NCI-H1048 (cell line): ENCODE measurements around the gene JUND.
A peak's percentile ranks its signal among the peaks of the same experiment; 100 is the strongest.
"Not testable (repeated sequence)": the region's sequence is repeated elsewhere in the genome, so short reads cannot be mapped to it uniquely, and the experiment has no call there.

ENCODE experiments used
- DNase-seq: peaks from one replicate; lab custom pipeline; 2025; lab: John Stamatoyannopoulos, UW

The JUND gene

DNA sequence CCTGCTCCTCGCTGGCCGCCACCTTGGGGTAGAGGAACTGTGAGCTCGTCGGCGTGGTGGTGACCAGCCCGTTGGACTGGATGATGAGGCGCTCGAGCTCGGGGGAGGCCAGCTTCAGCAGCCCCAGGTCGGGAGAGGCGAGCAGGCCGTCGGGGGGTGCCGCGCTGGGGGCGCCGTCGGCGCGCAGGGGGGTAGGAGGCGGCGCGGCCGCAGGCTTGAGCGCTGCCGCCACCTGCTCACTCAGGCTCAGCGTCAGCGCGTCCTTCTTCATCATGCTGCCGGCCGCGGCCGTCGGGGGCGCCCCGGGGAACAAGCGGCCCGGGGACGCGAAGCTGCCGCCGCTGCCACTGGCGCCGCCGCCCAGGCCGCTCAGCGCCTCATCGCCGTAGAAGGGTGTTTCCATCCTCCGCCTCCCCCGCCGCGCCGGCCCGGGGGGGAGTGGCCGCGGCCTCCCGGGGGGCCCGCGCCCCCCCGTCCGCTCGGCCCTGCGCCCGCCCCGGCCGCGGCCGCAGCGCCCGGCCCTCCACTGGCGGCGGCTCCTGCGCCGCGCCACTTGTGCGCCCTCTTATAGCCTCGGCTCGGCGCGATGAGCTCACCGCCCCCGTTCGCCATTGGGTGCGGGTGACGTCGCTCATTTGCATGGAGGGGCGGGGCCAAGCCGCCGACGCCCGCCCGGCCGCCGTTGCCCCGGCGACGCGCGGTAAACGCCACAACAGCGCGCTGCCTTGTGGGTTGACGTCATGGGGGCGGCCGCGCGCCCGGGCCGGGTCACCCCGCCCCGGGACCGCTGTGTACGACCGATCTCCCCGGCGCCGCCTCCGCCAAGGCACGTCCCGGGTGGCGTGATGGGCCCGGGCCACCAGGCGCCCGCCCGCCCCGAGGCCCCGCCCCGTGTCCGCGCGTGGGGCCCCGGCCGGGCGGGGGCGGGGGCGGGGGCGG, at the start of gene JUND:
TSS of gene JUND (minus strand) at position 541 of the 939 bp plus-strand sequence. CDS start at position 403, 138 bp downstream.
- peak; percentile 92 for DNase-seq

DNA sequence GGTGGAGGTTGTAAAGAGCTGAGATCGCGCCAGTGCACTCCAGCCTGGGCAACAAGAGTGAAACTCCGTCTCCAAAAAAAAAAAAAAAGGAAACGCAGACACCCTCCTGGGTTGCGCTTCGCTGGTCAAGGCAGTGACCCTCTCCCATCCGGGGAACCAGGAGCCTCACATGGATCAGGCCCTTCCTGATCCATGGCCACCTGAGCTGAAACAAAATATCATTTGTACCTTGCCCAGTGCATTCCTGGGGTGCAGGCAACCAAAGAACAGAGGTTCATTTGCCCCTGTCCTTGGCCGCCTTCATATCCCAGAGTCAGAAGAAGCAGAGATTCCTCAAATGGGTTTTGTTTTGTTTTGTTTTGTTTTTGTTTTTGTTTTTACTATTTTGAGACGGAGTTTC, 49.4 kb upstream of the JUND start:
- no peak for DNase-seq

DNA sequence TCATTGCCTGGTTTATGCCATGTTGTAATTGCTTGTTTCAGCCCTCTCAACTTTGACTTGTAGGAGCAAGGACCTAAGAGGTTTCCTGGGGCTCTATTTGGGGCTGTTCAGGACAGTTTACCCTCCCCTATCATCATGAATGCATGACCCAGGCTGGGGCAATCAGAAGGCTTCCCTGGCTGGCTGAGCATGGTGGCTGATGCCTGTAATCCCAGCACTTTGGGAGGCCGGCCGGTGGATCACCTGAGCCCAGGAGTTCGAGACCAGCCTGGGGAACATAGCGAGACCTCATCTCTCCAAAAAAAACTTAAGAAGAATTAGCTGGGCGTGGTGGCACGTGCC, 47.6 kb upstream of the JUND start:
- DNase-seq = no peak

DNA sequence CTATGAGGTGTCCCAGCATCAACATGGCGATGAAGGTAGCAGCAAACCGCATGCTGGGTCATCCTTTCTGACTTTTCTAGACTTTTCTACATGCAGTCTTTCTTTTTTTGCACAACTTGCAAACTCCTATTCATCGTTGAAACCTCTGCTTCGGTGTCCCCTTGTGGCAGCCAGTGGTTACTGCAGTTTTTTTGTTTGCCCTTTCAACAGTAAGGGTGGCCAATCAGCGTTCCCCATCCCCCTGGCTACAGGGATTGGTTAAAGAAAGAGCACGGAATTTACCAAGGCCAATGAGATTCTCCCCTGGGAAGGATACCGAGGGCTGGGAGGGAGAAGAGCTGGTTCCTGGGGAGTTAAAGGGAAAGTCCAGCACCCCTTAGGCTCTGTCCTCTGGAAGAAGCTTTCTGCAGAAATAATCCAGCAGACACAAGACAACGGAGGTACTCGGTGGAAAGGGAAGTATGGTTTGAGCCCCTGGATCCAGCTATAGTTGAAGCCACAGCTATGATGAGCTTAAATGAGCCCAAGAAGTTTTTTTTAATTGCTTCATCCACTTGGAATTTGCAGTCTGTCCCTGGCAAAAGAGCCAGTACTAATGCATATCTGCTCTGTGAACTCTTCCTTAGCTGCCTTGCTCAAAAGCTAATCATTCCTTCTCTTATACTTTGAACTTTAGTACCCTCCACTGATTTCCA, 47.1 kb upstream of the JUND start:
- peak; percentile 93 for DNase-seq

DNA sequence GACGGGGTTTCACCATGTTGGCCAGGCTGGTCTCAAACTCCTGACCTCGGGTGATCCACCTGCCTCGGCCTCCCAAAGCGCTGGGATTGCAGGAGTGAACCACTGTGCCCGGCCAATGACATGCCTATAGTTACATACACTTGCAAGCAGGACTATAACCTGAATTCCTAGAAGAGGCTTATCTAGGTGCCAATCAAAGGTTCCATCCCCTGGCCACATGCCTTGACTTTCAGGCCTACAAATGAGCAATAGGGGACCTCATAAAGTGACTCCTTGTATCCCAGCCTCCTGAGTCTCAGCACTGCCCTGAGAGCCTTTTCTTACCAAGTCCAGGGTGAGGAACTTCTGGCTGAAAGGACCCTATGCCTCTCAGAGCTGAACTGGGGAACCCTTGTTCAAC, 45.4 kb upstream of the JUND start:
- DNase-seq = no peak

DNA sequence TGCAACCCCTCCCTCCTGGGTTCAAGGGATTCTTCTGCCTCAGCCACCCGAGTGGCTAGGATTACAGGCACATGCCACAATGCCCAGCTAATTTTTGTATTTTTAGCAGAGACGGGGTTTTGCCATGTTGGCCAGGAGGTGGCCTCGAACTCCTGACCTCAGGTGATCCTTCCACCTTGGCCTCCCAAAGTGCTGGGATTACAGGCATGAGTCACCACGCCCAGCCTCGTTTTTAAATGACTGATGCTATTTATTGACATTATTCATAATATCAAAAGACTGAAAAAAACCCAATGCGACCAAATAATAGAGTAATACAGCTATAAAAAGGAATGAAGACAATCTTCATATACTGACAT, 42.9 kb upstream of the JUND start:
- DNase-seq = not testable (repeated sequence)

DNA sequence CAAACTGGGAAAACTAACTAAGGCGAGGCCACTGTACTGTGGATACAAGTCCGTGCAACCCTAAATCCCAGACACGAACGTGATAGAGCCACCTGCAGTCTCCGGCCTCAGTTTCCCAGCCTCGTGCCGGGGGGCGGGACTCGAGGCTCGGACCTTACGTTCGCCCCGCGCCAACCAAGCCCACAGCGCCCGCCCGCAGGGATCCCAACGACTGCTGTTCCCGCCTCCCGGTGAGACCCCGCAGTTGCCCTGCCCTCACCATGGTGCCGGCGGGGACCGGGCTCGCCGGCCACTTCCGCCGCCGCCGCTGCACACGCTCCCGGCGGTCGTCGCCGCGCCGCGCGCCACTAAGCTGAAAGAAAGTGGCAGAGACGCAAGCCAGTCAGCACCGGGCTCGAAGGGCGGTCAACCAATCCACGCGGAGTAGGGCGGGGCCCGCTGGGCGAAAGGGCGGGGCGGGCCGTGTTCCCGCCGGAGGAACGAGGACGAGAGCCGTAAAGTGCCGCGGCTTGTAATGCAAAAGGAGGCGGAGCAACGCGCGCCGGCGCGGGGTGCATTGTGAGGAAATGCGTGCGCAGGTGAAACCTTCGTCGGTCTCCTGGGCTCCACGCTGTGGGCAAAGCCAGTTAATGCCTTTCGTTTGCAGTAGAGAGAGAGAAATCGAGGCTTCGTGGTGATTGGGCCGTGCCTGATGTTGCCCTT, 41.5 kb upstream of the JUND start, which contains the start of gene LSM4:
TSS of gene LSM4 (minus strand) at position 318 of the 702 bp plus-strand sequence. CDS start at position 262, 56 bp downstream.
- peak; percentile 95 for DNase-seq

DNA sequence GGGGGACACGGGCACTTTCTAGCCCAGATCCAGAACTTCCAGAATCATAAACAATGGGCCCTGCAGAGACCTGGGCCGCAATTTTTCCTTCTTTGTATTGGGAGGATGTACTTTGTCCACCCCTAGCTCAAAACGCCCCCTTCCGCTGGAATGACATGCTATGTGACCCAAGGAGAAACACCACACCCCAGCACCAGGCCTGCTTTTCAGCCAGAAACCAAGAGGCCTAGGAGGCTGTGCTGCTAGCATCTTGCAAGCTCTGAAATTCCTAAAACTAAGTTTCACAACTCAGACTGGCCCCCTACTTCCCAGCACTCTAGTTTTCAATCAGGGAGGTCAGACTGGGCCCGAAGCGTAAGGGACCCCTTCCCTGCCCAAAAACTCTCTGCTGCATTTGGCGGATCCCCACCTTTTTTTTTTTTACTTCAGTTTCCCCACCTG, 40.9 kb upstream of the JUND start:
- no peak for DNase-seq

DNA sequence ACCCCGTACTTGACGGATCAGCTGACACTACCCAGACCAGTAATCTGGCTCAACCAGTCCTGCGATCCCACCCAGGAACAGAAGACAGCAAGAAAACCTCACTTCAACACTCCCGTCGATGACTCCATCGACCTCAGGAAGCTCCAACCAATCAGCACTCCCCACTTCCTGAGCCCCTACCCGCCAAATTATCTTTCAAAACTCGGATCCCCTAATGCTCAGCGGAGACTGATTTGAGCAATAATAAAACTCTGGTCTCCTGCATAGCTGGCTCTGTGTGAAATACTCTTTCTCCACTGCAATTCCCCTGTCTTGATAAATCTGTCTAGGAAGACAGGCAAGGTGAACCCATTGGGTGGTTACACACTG, 40.3 kb upstream of the JUND start:
- DNase-seq = no peak

DNA sequence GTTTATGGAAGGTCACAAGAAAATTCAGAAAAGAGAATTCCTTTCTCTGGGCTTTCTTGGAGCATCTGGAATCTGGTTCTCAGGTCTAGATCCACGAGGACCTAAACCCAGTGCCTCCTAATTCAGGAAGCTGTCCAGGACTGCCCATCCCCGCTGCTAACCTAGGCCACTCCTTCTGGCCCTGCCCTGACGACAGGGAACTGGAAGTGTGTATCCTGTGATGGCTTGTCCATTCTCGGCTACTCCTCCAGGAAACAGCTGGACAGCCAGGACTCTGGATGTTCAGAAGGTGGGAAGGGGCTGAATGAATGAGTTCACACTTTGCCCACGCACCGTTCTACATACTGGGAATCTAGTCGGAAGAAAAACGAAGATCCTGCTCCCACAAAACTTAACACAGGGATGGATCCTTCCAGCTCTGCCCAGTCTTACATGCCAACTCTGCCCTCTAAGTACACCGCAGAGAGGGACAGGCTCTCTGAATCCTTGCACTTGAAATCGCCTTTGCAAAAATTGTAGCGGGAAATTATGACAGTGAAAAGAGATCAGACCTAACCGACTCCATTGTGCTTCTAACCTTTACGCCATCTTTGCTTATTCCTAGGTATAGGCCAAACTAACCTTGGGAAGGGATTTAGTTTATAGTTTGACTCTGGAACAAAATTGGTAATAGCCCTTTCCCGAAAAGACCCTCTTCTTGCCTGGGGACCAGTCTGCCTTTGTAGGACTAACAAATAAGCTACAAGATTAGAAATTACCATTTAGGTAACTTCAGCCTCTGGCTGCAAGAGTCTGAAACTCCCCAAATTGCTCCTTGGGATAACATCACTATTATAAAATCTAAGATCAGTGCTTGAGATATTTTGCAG, 39.7 kb upstream of the JUND start:
- no peak for DNase-seq

DNA sequence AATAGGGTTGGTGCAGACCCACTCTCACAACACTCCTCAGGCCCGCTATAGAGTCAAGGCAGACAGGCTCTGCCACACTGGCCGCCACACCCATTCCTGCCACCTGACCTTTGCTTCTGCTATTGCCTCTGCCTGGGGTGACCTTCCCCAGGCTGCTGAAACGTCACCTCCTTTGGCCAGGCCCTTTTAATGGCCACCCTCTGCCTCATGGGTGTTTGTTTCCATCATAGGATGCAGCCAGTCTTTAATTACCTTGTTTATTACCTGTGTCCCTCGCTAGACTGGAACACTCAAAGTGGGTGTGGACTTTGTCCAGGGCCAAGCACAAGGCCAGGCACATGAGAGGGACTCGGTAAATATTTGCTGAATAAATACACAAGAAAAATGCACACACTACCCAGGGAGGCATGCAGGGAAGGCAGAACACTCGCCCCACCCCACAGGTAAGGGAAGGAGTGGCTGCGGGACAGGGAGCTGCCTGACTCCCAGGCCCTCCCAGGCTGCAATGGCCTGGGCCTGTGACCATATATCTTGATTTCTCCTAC, 38.2 kb upstream of the JUND start:
- DNase-seq = no peak

DNA sequence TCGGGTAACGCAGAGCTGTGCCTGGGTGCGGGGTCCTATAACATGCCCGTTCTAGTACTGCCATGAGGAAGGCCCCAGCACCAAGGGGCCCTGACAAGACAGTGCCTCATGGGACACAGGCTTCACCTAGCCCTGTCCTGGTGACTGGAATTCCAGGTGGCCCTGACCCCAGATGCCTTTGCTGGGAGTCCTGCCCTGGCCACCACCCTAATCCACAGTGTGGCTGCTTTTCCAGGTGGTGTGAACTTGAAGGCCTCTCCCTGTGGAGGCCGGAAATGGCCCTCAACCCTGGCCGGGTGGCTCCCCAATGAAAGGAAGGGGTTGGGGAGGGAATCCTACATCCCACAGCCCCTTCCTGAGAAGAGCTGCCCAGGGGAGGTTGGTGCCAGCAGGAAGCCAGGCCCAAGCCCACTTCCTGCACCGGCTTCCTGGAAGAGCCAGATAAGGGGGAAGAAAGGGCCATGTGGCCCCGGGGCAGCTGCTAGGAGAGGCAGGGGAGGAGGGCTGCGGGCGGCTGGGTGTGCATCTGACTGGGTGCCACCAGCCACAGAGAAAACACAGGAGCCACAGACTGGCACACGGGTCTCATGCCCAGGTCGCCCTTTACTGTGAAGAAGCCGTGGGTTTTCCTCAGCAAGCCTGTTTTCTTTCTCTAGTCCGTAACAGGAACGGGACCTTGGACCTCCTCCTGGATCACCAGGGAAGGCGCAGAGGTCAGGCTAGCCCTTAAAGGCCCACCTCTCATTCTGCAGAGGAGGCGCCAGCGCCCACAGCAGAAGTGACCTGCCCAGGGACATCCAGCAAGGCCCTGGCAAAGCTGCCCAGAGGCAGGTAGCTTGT, 36.8 kb upstream of the JUND start:
- no peak for DNase-seq

DNA sequence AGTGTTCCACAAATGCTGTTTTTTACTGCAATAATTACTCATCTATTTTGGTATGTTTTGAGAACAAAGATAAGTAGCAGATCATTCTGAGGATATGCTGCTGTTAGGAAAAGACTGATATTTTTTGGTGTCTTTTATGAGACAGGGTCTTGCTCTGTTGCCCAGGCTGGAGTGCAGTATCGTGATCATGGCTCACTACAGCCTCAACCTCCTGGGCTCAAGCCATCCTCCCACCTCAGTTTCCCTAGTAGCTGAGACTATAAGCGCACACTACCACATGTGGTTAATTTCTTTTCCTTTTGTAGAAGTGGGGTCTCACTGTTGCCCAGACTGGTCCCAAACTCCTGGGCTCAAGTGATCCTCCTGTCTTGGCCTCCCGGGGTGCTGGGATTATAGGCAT, 32.0 kb upstream of the JUND start:
- DNase-seq = no peak

DNA sequence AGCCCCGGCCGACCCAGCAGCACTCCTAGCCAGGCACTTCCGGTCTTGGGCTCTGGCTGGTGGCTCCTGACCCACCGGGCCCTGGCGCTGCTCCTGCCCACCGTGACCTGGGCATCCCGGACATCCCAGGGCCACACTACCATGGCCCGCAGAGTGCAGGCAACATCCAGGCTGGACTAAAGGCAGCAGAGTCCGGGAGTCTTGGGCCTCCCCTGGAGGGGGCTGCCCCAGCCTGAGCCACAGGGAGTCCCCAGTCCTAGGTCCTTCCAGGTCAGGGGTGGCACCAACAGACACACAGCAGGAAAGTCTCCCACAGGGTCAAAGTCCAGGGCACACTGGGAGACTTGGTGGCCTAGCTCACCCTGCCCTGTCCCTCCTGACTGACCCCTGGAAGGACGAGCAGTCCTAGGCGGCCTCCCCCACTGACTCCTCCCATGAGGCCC, 30.7 kb upstream of the JUND start:
- no peak for DNase-seq

DNA sequence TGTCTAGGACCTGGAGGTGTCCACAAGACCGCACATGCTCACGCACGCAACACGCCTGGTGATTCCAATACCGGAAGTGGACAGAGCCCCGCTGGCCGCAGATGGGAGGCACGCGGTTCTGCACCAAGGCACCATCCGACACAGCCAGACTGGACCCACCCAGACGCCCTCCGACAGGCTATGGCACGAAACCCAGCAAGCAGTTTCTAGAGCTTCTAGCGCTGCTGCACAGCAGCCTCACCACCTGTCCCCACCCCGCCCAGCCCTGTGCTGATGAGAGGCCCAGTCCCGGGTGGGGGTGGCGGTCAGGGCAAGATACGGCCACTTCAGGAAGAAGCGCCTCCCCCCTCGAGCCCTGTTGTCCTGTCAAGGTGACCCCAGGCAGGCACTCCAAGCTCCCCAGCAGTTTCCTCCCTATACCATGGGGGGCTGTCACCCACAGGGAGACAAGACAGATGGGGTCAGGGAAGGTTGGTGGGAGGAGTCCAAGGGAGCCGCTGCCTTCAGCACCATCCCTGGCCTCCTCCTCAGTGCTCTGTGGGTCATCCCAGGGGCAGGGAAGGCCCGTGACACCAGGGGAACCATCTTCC, 30.2 kb upstream of the JUND start:
- no peak for DNase-seq

DNA sequence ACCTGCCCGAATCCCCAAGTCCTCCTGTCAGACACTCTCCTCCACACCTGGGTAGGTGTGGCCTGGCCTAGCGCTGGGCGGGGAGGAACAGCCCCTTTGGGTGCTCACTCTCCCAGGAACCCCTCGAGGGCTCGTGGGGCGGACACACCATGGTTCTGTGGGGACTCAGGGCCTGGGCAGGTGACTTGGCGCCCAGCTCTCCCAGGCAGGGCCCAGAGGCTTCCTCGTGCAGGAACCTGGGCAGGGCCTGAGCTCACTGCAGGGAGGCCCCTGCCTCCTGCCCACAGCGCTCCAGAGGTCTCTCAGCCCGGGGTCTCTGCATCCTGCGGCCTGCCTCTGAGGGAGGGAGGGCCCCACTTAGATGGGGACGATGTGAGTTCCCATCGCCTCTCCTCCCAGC, 29.5 kb upstream of the JUND start:
- DNase-seq = no peak

DNA sequence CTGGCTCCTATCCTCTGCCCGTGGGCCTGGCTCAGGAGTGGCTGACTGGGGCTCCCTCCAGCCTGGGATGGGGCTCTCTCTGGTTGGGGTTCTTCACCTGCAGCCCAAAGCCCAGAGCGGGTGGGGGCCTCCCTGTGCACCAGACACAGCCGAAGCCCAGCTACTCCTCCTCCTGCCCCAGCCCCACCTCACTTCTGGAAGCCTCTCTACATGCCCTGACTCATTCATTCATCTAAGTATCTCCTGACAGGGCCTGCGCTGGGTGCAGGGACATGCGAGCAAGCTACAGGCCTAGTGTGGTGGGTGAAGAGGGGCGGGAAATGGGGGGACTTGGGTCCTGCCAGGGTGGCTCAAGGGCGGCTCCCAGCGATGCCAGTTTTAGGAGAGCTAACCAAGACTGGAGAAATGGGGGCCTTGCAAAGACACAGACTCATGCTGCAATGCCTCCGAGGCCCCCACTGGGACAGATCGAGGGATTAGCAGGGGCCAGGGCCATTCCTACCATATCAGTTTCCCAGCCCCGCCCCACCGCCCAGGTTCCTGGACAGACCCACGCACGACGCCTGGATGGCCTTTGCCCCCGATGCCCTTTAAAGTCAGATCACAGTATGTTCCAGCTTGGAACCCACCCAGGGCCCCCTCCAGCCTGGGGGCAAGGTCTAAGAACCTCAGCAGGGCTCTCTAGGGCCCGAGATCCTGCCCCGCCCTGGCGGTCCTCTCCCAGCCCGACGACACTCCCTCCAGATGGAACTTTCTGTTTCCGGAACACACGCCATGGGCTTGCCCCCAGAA, 28.9 kb upstream of the JUND start:
- DNase-seq = no peak

DNA sequence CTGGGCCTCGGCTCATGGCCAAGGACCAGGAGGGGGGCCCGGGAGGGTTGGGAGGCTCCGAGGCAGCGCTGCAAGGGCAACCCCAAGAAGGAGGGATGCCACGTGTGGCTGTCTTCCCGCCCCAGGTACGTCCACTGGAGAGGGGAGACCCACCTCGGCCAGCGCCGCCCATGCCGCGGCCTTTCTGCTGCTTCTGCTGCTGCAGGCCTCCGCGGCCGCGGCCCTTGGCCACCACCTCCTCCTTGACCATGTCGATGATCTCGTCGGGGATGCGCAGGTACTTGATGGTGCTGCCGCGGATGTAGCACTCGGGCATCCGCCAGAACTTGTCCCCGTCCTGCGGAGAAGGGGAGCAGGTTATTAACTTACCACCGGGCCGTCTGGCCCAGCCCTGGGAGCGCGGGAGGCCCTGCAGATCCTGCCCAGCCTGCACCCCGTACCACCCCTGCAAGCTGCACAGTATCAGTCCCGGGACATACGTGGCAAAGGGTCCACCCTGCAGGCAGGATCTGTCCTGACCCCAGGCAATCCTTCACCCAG, 28.2 kb upstream of the JUND start:
- DNase-seq = no peak

DNA sequence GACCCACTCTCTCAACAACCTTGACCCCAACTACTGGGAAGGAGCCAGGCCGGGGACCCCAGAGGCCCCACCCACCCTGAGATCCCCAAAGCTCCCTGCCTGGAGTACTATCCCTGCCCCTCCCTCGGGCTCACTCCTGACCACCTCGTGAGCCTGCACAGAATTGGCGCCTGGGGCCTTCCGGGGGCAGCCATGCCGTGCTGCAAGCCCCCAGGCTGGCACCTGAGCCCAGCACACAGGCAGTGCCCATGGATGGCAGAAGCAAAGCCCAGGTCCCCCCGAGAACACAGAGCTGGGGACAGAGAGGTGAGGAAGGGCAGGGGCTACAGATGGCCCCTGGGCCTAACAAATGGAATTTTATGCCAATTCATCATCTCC, 27.5 kb upstream of the JUND start:
- DNase-seq = no peak
